NCI-H1694 (cell line): ENCODE measurements around the gene WNT4.

Experiments used
- DNase-seq: peaks from one replicate; lab custom pipeline; 2025; lab: John Stamatoyannopoulos, UW

The WNT4 gene

DNA sequence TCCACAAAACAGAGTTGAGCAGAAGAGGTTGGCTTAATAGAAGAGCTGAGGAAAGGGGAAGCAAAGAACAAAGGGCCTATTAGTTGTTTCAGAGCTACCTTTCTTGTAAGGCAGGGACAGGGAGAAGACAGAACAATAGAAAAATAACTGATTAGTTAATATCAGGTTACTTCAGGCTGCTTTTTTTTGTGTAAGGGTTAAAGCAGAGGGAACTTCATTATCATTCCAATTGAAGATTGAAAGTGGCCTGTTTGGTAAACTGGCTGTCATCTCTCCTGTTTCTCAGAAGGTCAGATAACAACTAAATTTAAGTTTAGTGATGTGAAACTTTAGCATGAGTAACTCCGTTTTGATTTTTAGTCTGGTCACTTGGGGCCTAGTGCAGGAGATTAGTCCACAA is 68.1 kb downstream of the WNT4 start:
- no peak for DNase-seq

DNA sequence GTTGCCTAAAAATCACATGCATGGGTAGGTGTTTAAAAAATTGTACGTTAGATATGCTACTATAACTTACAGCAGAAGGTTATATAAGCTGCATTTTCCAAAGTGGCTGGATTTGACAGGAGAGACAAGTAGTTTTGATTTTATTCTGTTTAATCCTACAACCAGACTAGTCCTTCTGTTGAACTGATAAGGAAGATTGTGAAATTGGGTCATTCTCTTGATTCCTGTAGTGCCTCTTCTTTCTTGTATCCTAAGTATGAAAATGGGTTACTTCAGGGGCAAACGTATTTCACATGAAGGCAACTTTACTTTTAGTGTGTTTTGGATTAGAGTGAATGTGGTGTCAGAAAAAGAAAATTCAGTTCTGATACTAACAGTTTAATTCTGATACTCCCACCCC is 71.4 kb downstream of the WNT4 start:
- no peak for DNase-seq
